T-helper 2 cell treated with Interferon-gamma antibody and Interleukin-4, amounts not matched to agents 100 ng/mL and 5 ng/mL, for 36 hours (primary cell): Measurements from ENCODE around the gene PCYOX1L. TPM values are rescaled to one million over a fixed set of nuclear protein-coding genes. Genes with fewer than 3 reads are reported as not detected.

ENCODE experiments used
- intact Hi-C: fragments of 100-400 bp; cut with micrococcal nuclease; formaldehyde crosslinking; loops from one replicate; pipeline ENCODE4 v1.15.1; 2023
- total RNA-seq: library from RNA; stranded (reverse); gene quantifications from 2 replicates; pipeline ENCODE4 v1.2.3, GENCODE V29; 2022

Gene PCYOX1L
- total RNA-seq, 1 donor from 2014 or later: 31.1 TPM

- intact Hi-C loops: no loop called here
Observed at GRCh38 chr5:149333711-149334443, 24.0 kb upstream of the PCYOX1L start.

GRCh38 chr5:149337736-149338135 lies 20.1 kb upstream of the PCYOX1L start:
- intact Hi-C loops: no loop called here

- intact Hi-C loops: no loop called here
Observed at GRCh38 chr5:149338364-149338763, 19.5 kb upstream of the PCYOX1L start.

GRCh38 chr5:149340920-149341319 lies 16.9 kb upstream of the PCYOX1L start:
- intact Hi-C loops: loop anchor here (10.0 kb wide), 2 partner anchors 516 to 1444 kb away; partner anchors contain the start of gene ADRB2

- intact Hi-C loops: loop anchor here (10.0 kb wide), 2 partner anchors 517 to 1443 kb away; partner anchors contain the start of gene ADRB2
Observed at GRCh38 chr5:149341876-149342275, 16.0 kb upstream of the PCYOX1L start.

GRCh38 chr5:149344151-149344550 lies 13.7 kb upstream of the PCYOX1L start:
- intact Hi-C loops: loop anchor here (2.0 to 10.0 kb wide), 3 partner anchors 387 to 1441 kb away; partner anchors contain the start of genes ADRB2 and PPARGC1B

- intact Hi-C loops: loop anchor here (1.0 to 10.0 kb wide), 7 partner anchors 12 to 1439 kb away; partner anchors contain the start of genes ADRB2, CSNK1A1, HMGXB3 and PPARGC1B
Observed at GRCh38 chr5:149345147-149345891, 12.5 kb upstream of the PCYOX1L start, which contains the start of gene GRPEL2. GRPEL2 (plus strand) TSS chr5:149345499; CDS start chr5:149345540, 41 bp downstream.

GRCh38 chr5:149345892-149346222 lies 12.0 kb upstream of the PCYOX1L start:
- intact Hi-C loops: loop anchor here (1.0 to 10.0 kb wide), 7 partner anchors 11 to 1439 kb away; partner anchors contain the start of genes ADRB2, CSNK1A1, HMGXB3 and PPARGC1B

- intact Hi-C loops: loop anchor here (5.0 to 10.0 kb wide), 4 partner anchors 524 to 1436 kb away; partner anchors contain the start of genes ADRB2, HMGXB3, SLC26A2 and TIGD6
Observed at GRCh38 chr5:149348518-149348917, 9.3 kb upstream of the PCYOX1L start.

GRCh38 chr5:149349382-149349781 lies 8.5 kb upstream of the PCYOX1L start:
- intact Hi-C loops: loop anchor here (5.0 to 10.0 kb wide), 4 partner anchors 525 to 1435 kb away; partner anchors contain the start of genes ADRB2, HMGXB3, SLC26A2 and TIGD6

- intact Hi-C loops: no loop called here
Observed at GRCh38 chr5:149352169-149352568, 5.7 kb upstream of the PCYOX1L start.

- intact Hi-C loops: no loop called here
Observed at GRCh38 chr5:149353911-149354310, 3.9 kb upstream of the PCYOX1L start.

GRCh38 chr5:149355688-149356087 lies 2.2 kb upstream of the PCYOX1L start:
- intact Hi-C loops: loop anchor here (2.0 to 5.0 kb wide), 5 partner anchors 15 to 1897 kb away; partner anchors contain the start of genes CD74, FBXO38, GM2A and TCOF1

- intact Hi-C loops: loop anchor here (2.0 to 5.0 kb wide), 5 partner anchors 14 to 1896 kb away; partner anchors contain the start of genes CD74, FBXO38, GM2A and TCOF1
Observed at GRCh38 chr5:149356391-149356790, 1.5 kb upstream of the PCYOX1L start.

- intact Hi-C loops: loop anchor here (5.0 kb wide), 4 partner anchors 976 to 1894 kb away; partner anchors contain the start of genes CD74, FBXO38, GM2A and TCOF1
Observed at GRCh38 chr5:149358294-149358651, 427 bp downstream of the PCYOX1L start.

GRCh38 chr5:149358868-149359495 lies 1.1 kb downstream of the PCYOX1L start:
- intact Hi-C loops: loop anchor here (5.0 kb wide), 4 partner anchors 977 to 1893 kb away; partner anchors contain the start of genes CD74, FBXO38, GM2A and TCOF1

GRCh38 chr5:149360272-149360671 lies 2.4 kb downstream of the PCYOX1L start:
- intact Hi-C loops: no loop called here

- intact Hi-C loops: no loop called here
Observed at GRCh38 chr5:149362541-149362940, 4.7 kb downstream of the PCYOX1L start.

- intact Hi-C loops: no loop called here
Observed at GRCh38 chr5:149363358-149363757, 5.5 kb downstream of the PCYOX1L start.

GRCh38 chr5:149363936-149364335 lies 6.1 kb downstream of the PCYOX1L start:
- intact Hi-C loops: no loop called here

- intact Hi-C loops: loop anchor here (5.0 kb wide), 1 partner anchor 198 kb away; no protein-coding TSS in a partner anchor
Observed at GRCh38 chr5:149364719-149365118, 6.9 kb downstream of the PCYOX1L start.
